22Rv1 (cell line): ENCODE data around the gene ACER1.
"Not testable (repeated sequence)": the region's sequence is repeated elsewhere in the genome, so short reads cannot be mapped to it uniquely, and the experiment has no call there.

Experiments
- H3K27ac ChIP-seq: fragments of 450-650 bp; 2 replicates; pipeline ENCODE4 v1.5.1; 2017
- CTCF ChIP-seq: fragments of 450-650 bp; IDR thresholded peaks from 2 replicates; pipeline ENCODE4 v1.5.1; 2017; ENCODE audit warnings: mild to moderate bottlenecking
- ZFX ChIP-seq: fragments of 450-650 bp; IDR thresholded peaks from 2 replicates; pipeline ENCODE4 v1.6.1; 2017; ENCODE audit warnings: antibody characterized with exemption, borderline replicate concordance

Gene ACER1

GRCh38 chr19:6326815-6327214 is 6.6 kb downstream of the ACER1 start:
- TF ChIP-seq ZFX = no peak
- no peak for TF ChIP-seq CTCF
- H3K27ac ChIP-seq = no peak overlapping the region

DNA sequence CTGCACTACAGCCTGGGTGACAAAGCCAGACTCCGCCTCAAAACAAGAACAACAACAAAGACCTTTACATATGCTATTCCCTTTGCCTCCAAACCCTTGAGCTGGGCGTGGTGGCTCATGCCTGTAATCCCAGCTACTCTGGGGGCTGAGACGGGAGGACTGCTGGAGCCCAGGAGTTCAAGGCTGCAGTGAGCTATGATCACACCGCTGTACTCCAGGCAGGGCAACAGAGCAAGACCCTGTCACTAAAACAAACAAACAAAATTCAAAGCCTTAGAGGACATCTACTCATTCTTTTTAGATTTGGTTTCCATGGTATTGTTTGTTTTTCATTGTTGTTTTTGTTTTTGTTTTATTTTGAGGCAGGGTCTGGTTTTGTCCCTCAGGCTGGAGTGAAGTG is 7.8 kb downstream of the ACER1 start:
- H3K27ac ChIP-seq = no peak overlapping the region
- TF ChIP-seq ZFX (no peak), CTCF (no peak)

GRCh38 chr19:6324757-6325156 is 8.7 kb downstream of the ACER1 start:
- no peak overlapping the region for H3K27ac ChIP-seq
- TF ChIP-seq CTCF (no peak), ZFX (no peak)

GRCh38 chr19:6322284-6322683 is 11.1 kb downstream of the ACER1 start:
- TF ChIP-seq ZFX = no peak
- TF ChIP-seq CTCF = no peak
- H3K27ac ChIP-seq = no peak overlapping the region

- H3K27ac ChIP-seq = no peak overlapping the region
- TF ChIP-seq ZFX = no peak
- TF ChIP-seq CTCF = no peak
Observed at GRCh38 chr19:6319376-6319775, 14.0 kb downstream of the ACER1 start.

- TF ChIP-seq ZFX (no peak), CTCF (no peak)
Observed at GRCh38 chr19:6318772-6319171, 14.6 kb downstream of the ACER1 start.

DNA sequence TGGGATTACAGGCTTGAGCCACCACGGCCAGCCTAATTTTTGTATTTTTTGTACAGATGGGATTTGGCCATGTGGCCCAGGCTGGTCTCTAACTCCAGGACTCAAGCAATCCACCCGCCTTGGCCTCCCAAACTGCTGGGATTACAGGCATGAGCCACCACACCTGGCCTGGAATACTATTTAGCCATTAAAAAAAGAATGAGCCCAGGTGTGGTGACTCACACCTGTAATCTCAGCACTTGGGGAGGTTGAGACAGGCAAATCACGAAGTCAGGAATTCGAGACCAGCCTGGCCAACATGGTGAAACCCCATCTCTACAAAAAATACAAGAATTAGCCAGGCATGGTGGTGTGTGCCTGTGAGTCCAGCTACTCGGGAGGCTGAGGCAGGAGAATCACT is 17.8 kb downstream of the ACER1 start:
- H3K27ac ChIP-seq = not testable (repeated sequence)

More at GRCh38 chr19:6318772-6319171, 14.6 kb downstream of the ACER1 start:
- no peak overlapping the region for H3K27ac ChIP-seq

DNA sequence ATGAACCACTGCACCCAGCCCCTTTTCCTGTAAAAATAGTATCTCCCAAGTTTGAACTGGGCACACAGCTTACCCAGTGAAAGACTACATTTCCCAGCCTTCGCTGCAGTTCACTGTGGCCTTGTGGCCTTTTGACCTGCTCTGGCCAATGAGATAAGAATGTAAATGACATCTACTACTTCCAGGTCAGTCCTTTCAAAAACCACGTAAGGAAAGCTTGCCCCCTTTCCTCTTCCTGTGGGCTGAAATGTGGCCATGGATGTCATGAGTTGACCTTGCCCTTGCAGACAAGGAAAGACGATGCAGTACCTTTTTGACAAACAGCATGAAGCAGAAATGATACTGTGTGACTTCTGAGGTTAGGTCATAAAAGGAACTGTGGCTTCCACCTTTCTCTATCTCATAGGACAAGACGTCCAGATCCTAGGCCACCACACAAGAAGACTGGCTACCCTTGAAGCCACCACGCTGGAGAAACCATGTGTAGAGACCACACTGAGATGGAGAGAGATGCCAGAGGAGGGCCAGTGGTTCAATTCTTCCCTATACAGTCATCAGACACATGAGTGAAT is 19.9 kb downstream of the ACER1 start:
- no peak for TF ChIP-seq ZFX
- TF ChIP-seq CTCF = no peak
- no peak overlapping the region for H3K27ac ChIP-seq
